ENCODE measurements around the gene MAPK12.

The MAPK12 gene

DNA sequence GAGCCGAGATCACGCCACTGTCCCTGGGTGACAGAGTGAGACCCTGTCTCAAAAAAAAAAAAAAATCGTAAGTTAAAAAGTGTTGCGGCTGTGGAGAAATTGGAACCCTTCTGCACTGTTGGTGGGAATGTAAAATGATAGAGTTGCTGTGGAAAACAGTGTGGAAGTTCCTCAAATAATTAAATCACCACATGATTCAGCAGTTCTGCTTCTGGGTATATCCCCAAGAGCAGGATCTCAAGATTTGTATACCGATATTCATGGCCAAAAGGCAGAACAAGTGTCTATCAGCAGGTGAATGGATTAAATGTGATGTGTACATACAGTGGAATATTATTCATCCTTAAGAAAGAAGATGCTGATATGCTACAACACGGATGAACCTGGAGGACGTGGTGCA lies 56.9 kb downstream of the MAPK12 start:
- Histone ChIP-seq H3K79me2 (peaks cover 4% of the 10 kb centered on the region), H3K27me3 (ENCODE audit: control insufficient read depth, insufficient read depth, low read length) (no peaks in the 10 kb centered on the region), H3K36me3 (ENCODE audit: control insufficient read depth, insufficient read depth, low read length) (no peaks in the 10 kb centered on the region), H3K27ac (no peak overlapping the region), H3K4me2 (ENCODE audit: low read length) (no peak overlapping the region), H2AFZ (no peak overlapping the region), H3K9ac (no peak overlapping the region), H3K9me3 (ENCODE audit: control insufficient read depth, low read length) (no peaks in the 10 kb centered on the region), H3K4me3 (ENCODE audit: low read depth, low read length) (no peak overlapping the region), H3K4me1 (no peaks in the 10 kb centered on the region)
- TF ChIP-seq, protein P1, sequence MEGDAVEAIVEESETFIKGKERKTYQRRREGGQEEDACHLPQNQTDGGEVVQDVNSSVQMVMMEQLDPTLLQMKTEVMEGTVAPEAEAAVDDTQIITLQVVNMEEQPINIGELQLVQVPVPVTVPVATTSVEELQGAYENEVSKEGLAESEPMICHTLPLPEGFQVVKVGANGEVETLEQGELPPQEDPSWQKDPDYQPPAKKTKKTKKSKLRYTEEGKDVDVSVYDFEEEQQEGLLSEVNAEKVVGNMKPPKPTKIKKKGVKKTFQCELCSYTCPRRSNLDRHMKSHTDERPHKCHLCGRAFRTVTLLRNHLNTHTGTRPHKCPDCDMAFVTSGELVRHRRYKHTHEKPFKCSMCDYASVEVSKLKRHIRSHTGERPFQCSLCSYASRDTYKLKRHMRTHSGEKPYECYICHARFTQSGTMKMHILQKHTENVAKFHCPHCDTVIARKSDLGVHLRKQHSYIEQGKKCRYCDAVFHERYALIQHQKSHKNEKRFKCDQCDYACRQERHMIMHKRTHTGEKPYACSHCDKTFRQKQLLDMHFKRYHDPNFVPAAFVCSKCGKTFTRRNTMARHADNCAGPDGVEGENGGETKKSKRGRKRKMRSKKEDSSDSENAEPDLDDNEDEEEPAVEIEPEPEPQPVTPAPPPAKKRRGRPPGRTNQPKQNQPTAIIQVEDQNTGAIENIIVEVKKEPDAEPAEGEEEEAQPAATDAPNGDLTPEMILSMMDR (IDR thresholded peaks at IDR 0.05): no peak

DNA sequence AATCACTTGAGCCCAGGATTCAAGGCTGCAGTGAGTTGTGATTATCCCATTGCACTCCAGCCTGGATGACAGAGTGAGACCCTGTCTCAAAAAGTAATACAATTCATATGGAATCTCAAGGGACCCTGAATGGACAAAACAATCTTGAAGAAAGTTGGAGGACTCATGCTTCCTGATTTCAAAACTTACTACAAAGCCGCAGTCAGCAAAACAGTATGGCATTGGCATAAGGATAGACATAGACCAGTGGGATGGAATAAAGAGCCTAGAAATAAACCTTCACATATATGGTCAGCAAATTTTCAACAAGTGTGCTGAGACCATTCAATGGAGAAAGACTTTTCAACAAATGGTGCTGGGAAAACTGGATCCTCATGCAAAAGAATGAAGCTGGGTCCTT lies 58.2 kb downstream of the MAPK12 start:
- no peak overlapping the region for H3K4me3 ChIP-seq (ENCODE audit: low read depth, low read length)
- no peaks in the 10 kb centered on the region for H3K9me3 ChIP-seq (ENCODE audit: control insufficient read depth, low read length)
- no peak overlapping the region for H2AFZ ChIP-seq
- H3K27me3 ChIP-seq (ENCODE audit: control insufficient read depth, insufficient read depth, low read length): no peaks in the 10 kb centered on the region
- peaks cover 3% of the 10 kb centered on the region for H3K79me2 ChIP-seq
- no peak overlapping the region for H3K4me2 ChIP-seq (ENCODE audit: low read length)
- TF ChIP-seq, protein P1 (IDR thresholded peaks at IDR 0.05): no peak
- no peak overlapping the region for H3K9ac ChIP-seq
- H3K4me1 ChIP-seq: no peaks in the 10 kb centered on the region
- H3K27ac ChIP-seq: no peak overlapping the region
- no peaks in the 10 kb centered on the region for H3K36me3 ChIP-seq (ENCODE audit: control insufficient read depth, insufficient read depth, low read length)
